HG03460 (cell line): ENCODE measurements around the gene MRPS33.
"Not testable (repeated sequence)": the region's sequence is repeated elsewhere in the genome, so short reads cannot be mapped to it uniquely, and the experiment has no call there.

Experiments
- ATAC-seq: cut with Tn5 transposase; IDR thresholded peaks from one replicate; pipeline ENCODE4 v1.9.1; 2021; ENCODE audit not compliant: unreplicated experiment

The MRPS33 gene

GRCh38 chr7:140956997-140957396 is 57.8 kb downstream of the MRPS33 start:
- ATAC-seq, result not testable (repeated sequence)
